IMR-90 (cell line): ENCODE measurements around the gene CFL2. TPM values are rescaled to one million over a fixed set of nuclear protein-coding genes. Genes with fewer than 3 reads are reported as not detected.

Source experiments
- ATAC-seq: fragments of 200-7000 bp; cut with Tn5 transposase; 2 replicates; pipeline ENCODE4 v1.9.1; 2020; ENCODE audit warnings: low read depth, mild to moderate bottlenecking, moderate library complexity
- BruUV-seq: library from RNA; stranded (reverse); fragments of 400-500 nt; replicated peaks from 2 replicates; lab custom pipeline; 2021; lab: Mats Ljungman, UMichigan
- CTCF ChIA-PET: fragments of 300-600 bp; formaldehyde crosslinking; extraction: SDS; loops from one replicate; lab custom pipeline; 2021; ENCODE audit warnings: antibody characterized with exemption; lab: Yijun Ruan, JAX
- POLR2A ChIA-PET: fragments of 300-600 bp; sonication (Branson Sonifier 250); formaldehyde crosslinking; loops from one replicate; lab custom pipeline; 2022; ENCODE audit warnings: antibody characterized with exemption; ENCODE audit not compliant: unreplicated experiment; lab: Charles Lee
- DNase-seq: peaks from one replicate; pipeline ENCODE4 v3.0.0; 2013
- H2AFZ ChIP-seq: replicated peaks from 2 replicates; pipeline ENCODE3; 2013; ENCODE audit warnings: low read length, mild to moderate bottlenecking; ENCODE audit not compliant: poor library complexity
- H2AK5ac ChIP-seq: 2 replicates; pipeline ENCODE4 v1.6.1; 2013; ENCODE audit warnings: low read depth, low read length, inconsistent platforms
- H2AK9ac ChIP-seq: replicated peaks from 2 replicates; pipeline ENCODE3; 2013; ENCODE audit warnings: mild to moderate bottlenecking, low read depth, low read length, moderate library complexity; ENCODE audit not compliant: poor library complexity
- H2BK120ac ChIP-seq: 2 replicates; pipeline ENCODE4 v1.6.1; 2013; ENCODE audit warnings: low read depth, low read length, inconsistent platforms
- H2BK15ac ChIP-seq: 3 replicates; pipeline ENCODE4 v1.6.1; 2013; ENCODE audit warnings: low read depth, low read length, inconsistent platforms
- H2BK20ac ChIP-seq: 2 replicates; pipeline ENCODE4 v1.6.1; 2013; ENCODE audit warnings: low read depth, mild to moderate bottlenecking, inconsistent platforms, low read length, moderate library complexity
- H2BK5ac ChIP-seq: 2 replicates; pipeline ENCODE4 v1.6.1; 2013; ENCODE audit warnings: mild to moderate bottlenecking, low read depth, low read length, inconsistent platforms; ENCODE audit not compliant: poor library complexity, severe bottlenecking
- H3K14ac ChIP-seq: replicated peaks from 2 replicates; pipeline ENCODE4 v1.6.1; 2013; ENCODE audit warnings: low read depth, low read length, inconsistent platforms
- H3K18ac ChIP-seq: 2 replicates; pipeline ENCODE4 v1.6.1; 2013; ENCODE audit warnings: low read depth, low read length, control low read depth
- H3K23ac ChIP-seq: 2 replicates; pipeline ENCODE4 v1.6.1; 2013; ENCODE audit warnings: low read depth, low read length, inconsistent platforms
- H3K27ac ChIP-seq: 2 replicates; pipeline ENCODE4 v1.5.1; 2013; ENCODE audit warnings: mild to moderate bottlenecking, control low read depth, low read length; ENCODE audit not compliant: insufficient read depth
- H3K27me3 ChIP-seq: 2 replicates; pipeline ENCODE4 v1.6.1; 2013; ENCODE audit warnings: low read length; ENCODE audit not compliant: control insufficient read depth, insufficient read depth
- H3K36me3 ChIP-seq: 2 replicates; pipeline ENCODE4 v1.6.1; 2013; ENCODE audit warnings: low read length, mixed read lengths; ENCODE audit not compliant: control insufficient read depth, insufficient read depth
- H3K4ac ChIP-seq: 2 replicates; pipeline ENCODE4 v1.6.1; 2013; ENCODE audit warnings: low read depth, low read length, inconsistent platforms
- H3K4me1 ChIP-seq: 2 replicates; pipeline ENCODE4 v1.6.1; 2013; ENCODE audit warnings: low read length, mixed read lengths; ENCODE audit not compliant: control insufficient read depth, insufficient read depth
- H3K4me2 ChIP-seq: 2 replicates; pipeline ENCODE4 v1.6.1; 2013; ENCODE audit warnings: low read depth, mild to moderate bottlenecking, control low read depth, low read length, moderate library complexity
- H3K4me3 ChIP-seq: 2 replicates; pipeline ENCODE4 v1.5.1; 2013; ENCODE audit warnings: low read depth, mild to moderate bottlenecking, control low read depth, low read length, moderate library complexity; ENCODE audit not compliant: insufficient read depth
- H3K56ac ChIP-seq: 2 replicates; pipeline ENCODE4 v1.6.1; 2013; ENCODE audit warnings: low read length, inconsistent platforms; ENCODE audit not compliant: insufficient read depth; ENCODE audit errors: extremely low read depth
- H3K79me1 ChIP-seq, 2 experiments: 2 replicates each; pipeline ENCODE4 v1.6.1; 2013; ENCODE audit warnings: low read length in 2 of 2, inconsistent platforms in 1 of 2, low read depth in 1 of 2
- H3K9ac ChIP-seq: 2 replicates; pipeline ENCODE4 v1.6.1; 2013; ENCODE audit warnings: low read depth, low read length, control low read depth
- H3K9me1 ChIP-seq: 2 replicates; pipeline ENCODE4 v1.6.1; 2013; ENCODE audit warnings: low read length, inconsistent platforms; ENCODE audit not compliant: insufficient read depth
- H3K9me3 ChIP-seq: 2 replicates; pipeline ENCODE4 v1.6.1; 2013; ENCODE audit warnings: low read length; ENCODE audit not compliant: control insufficient read depth, insufficient read depth
- H4K20me1 ChIP-seq: 2 replicates; pipeline ENCODE4 v1.6.1; 2013; ENCODE audit warnings: low read length, inconsistent platforms; ENCODE audit not compliant: insufficient read depth
- H4K5ac ChIP-seq: 2 replicates; pipeline ENCODE4 v1.6.1; 2013; ENCODE audit warnings: mild to moderate bottlenecking, low read depth, low read length, control low read depth
- H4K8ac ChIP-seq, 2 experiments: 2 replicates each; pipeline ENCODE4 v1.6.1; 2013; ENCODE audit warnings: low read depth in 2 of 2, low read length in 2 of 2, control low read depth in 1 of 2, inconsistent platforms in 1 of 2
- H4K91ac ChIP-seq: 2 replicates; pipeline ENCODE4 v1.6.1; 2013; ENCODE audit warnings: low read depth, low read length, inconsistent platforms; ENCODE audit not compliant: insufficient read depth
- BHLHE40 ChIP-seq: fragments of 150-350 bp; IDR thresholded peaks from 2 replicates; pipeline ENCODE4 v1.6.1; 2016; ENCODE audit warnings: mild to moderate bottlenecking, low read depth, low read length
- CEBPB ChIP-seq: IDR thresholded peaks from 2 replicates; pipeline ENCODE4 v1.6.1; 2012; ENCODE audit warnings: low read depth, low read length, improper control_type of control experiment
- CHD1 ChIP-seq: IDR thresholded peaks from 2 replicates; pipeline ENCODE4 v1.6.1; 2012; ENCODE audit warnings: low read depth, low read length, improper control_type of control experiment
- CTCF ChIP-seq: conservative IDR thresholded peaks from 2 replicates; pipeline ENCODE4 v1.5.1; 2012; ENCODE audit warnings: mild to moderate bottlenecking, low read depth, low read length, improper control_type of control experiment
- ELK1 ChIP-seq: fragments of 150-350 bp; IDR thresholded peaks from 2 replicates; pipeline ENCODE4 v1.6.1; 2016; ENCODE audit warnings: low read depth, mild to moderate bottlenecking, low read length, moderate library complexity, borderline replicate concordance
- FOS ChIP-seq: fragments of 150-350 bp; IDR thresholded peaks from 2 replicates; pipeline ENCODE4 v1.6.1; 2016; ENCODE audit warnings: low read depth, low read length
- MAFK ChIP-seq: IDR thresholded peaks from 2 replicates; pipeline ENCODE4 v1.6.1; 2012; ENCODE audit warnings: low read depth, low read length, improper control_type of control experiment
- MAZ ChIP-seq: IDR thresholded peaks from 2 replicates; pipeline ENCODE4 v1.6.1; 2012; ENCODE audit warnings: low read depth, mild to moderate bottlenecking, low read length, improper control_type of control experiment, moderate library complexity, borderline replicate concordance
- MXI1 ChIP-seq: IDR thresholded peaks from 2 replicates; pipeline ENCODE4 v1.6.1; 2012; ENCODE audit warnings: low read depth, mild to moderate bottlenecking, low read length, moderate library complexity, borderline replicate concordance
- NFE2L2 ChIP-seq: fragments of 150-350 bp; IDR thresholded peaks from 2 replicates; pipeline ENCODE4 v1.6.1; 2016; ENCODE audit warnings: low read depth, mild to moderate bottlenecking, low read length
- POLR2A ChIP-seq: IDR thresholded peaks from 2 replicates; pipeline ENCODE4 v1.6.1; 2012; ENCODE audit warnings: mild to moderate bottlenecking, low read depth, low read length
- RAD21 ChIP-seq: IDR thresholded peaks from 2 replicates; pipeline ENCODE4 v1.6.1; 2012; ENCODE audit warnings: low read length, improper control_type of control experiment
- RCOR1 ChIP-seq: IDR thresholded peaks from 2 replicates; pipeline ENCODE4 v1.6.1; 2012; ENCODE audit warnings: mild to moderate bottlenecking, low read length, improper control_type of control experiment; ENCODE audit not compliant: insufficient replicate concordance
- RFX5 ChIP-seq: IDR thresholded peaks from 2 replicates; pipeline ENCODE4 v1.8.0; 2012; ENCODE audit warnings: low read depth, mild to moderate bottlenecking, low read length, moderate library complexity
- SMC3 ChIP-seq: fragments of 150-350 bp; IDR thresholded peaks from 2 replicates; pipeline ENCODE4 v1.6.1; 2016; ENCODE audit warnings: low read depth, mild to moderate bottlenecking, antibody characterized with exemption, low read length, moderate library complexity
- WGBS, 2 experiments: methylation state at CpG; one replicate each; pipeline versions ENCODE4 v1.1.5 to v1.1.7; 2013; ENCODE audit warnings: missing lambda C conversion rate in 2 of 2; ENCODE audit not compliant: insufficient read length in 1 of 2; ENCODE audit errors: extremely low coverage in 2 of 2; 5-methylcytosine and 5-hydroxymethylcytosine counted together
- dilution Hi-C: fragments of 300-500 bp; cut with HindIII; formaldehyde crosslinking; loops from one replicate; pipeline ENCODE4 v1.14.3; 2018; ENCODE audit warnings: low sequenced_read_pairs; ENCODE audit not compliant: unreplicated experiment
- in situ Hi-C: fragments of 300-500 bp; cut with MboI; formaldehyde crosslinking; loops from 3 replicates; pipeline ENCODE4 v1.14.3; 2019; ENCODE audit warnings: low sequenced_read_pairs, inconsistent platforms, mixed read lengths
- intact Hi-C: fragments of 100-400 bp; cut with micrococcal nuclease; formaldehyde crosslinking; loops from 2 replicates; pipeline ENCODE4 v1.10.0; 2022
- polyA plus RNA-seq, 3 experiments: library from polyadenylated mRNA; depleted of rRNA; stranded (reverse); fragments of >200 nt; gene quantifications; 2 replicates each; pipeline ENCODE4 v1.2.3, GENCODE V29; 2012; ENCODE audit warnings: low replicate concordance in 1 of 3
- total RNA-seq: library from RNA; depleted of rRNA; stranded (reverse); fragments of >200 nt; gene quantifications from 2 replicates; pipeline ENCODE4 v1.2.3, GENCODE V29; 2012
- TF ChIP-seq, protein P1 (sequence below): fragments of 150-350 bp; IDR thresholded peaks from 2 replicates; pipeline ENCODE4 v1.6.1; 2017; ENCODE audit warnings: mild to moderate bottlenecking, antibody characterized with exemption, low read length, low read depth

Gene CFL2
- total and polyA plus RNA-seq, 2 of the 4 experiments (the other 2 are of a cell fraction) = 106 to 151 TPM

GRCh38 chr14:34662561-34663088 is 51.8 kb downstream of the CFL2 start:
- no peaks in the 10 kb centered on the region for H4K20me1 ChIP-seq
- no peak overlapping the region for H3K56ac ChIP-seq
- no peak overlapping the region for H3K18ac ChIP-seq
- H2BK15ac ChIP-seq = no peak overlapping the region
- no peak overlapping the region for H3K4ac ChIP-seq
- no peak overlapping the region for H3K27ac ChIP-seq
- intact Hi-C loops (no loop called here), in situ Hi-C loops (loop anchor here (25.0 kb wide), 1 partner anchor 750 kb away; the partner anchor contains the start of gene NFKBIA), dilution Hi-C loops (no loop called here)
- H3K23ac ChIP-seq = no peak overlapping the region
- peaks cover 10% of the 10 kb centered on the region; the same call in 1 of the 2 replicates for H3K9me1 ChIP-seq
- TF ChIP-seq ELK1 = no peak
- TF ChIP-seq POLR2A = no peak
- TF ChIP-seq NFE2L2 = no peak
- no peak for TF ChIP-seq MXI1
- TF ChIP-seq CTCF = no peak
- TF ChIP-seq MAFK = no peak
- no peak for TF ChIP-seq CEBPB
- TF ChIP-seq RCOR1 = no peak
- no peak for TF ChIP-seq BHLHE40
- no peak for TF ChIP-seq CHD1
- TF ChIP-seq RFX5 = no peak
- TF ChIP-seq RAD21 = no peak
- TF ChIP-seq SMC3 = no peak
- TF ChIP-seq MAZ = no peak
- no peak for TF ChIP-seq FOS
- TF ChIP-seq, protein P1, sequence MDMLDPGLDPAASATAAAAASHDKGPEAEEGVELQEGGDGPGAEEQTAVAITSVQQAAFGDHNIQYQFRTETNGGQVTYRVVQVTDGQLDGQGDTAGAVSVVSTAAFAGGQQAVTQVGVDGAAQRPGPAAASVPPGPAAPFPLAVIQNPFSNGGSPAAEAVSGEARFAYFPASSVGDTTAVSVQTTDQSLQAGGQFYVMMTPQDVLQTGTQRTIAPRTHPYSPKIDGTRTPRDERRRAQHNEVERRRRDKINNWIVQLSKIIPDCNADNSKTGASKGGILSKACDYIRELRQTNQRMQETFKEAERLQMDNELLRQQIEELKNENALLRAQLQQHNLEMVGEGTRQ = no peak
- H2AFZ ChIP-seq = no peak overlapping the region
- H3K36me3 ChIP-seq = no peaks in the 10 kb centered on the region
- no peak overlapping the region for H2BK120ac ChIP-seq
- no peak overlapping the region for H4K5ac ChIP-seq
- no peak overlapping the region for H2AK5ac ChIP-seq
- CTCF ChIA-PET = interaction anchor here (0.9 kb wide), 1 partner anchor 32 kb away, joined by 4 read pairs; no protein-coding TSS in a partner anchor
- no peak overlapping the region for H3K4me3 ChIP-seq
- DNase-seq (no peak), ATAC-seq (no peak)
- no peak overlapping the region for H3K14ac ChIP-seq
- no peak overlapping the region for H3K9ac ChIP-seq
- no peak overlapping the region for H2AK9ac ChIP-seq
- 100% methylated on average over 1 of the region's 4 CpGs; no CpG with 5 or more reads in 1 of the 2 experiments for WGBS, 2 experiments
- H2BK20ac ChIP-seq = no peak overlapping the region
- no peaks in the 10 kb centered on the region for H3K9me3 ChIP-seq
- H2BK5ac ChIP-seq = no peak overlapping the region
- 0 out of 4 replicates have a peak, but pooled peaks cover 0 to 6% of the 10 kb centered on the region in 2 experiments for H3K79me1 ChIP-seq
- no peak overlapping the region for H4K91ac ChIP-seq
- H3K4me1 ChIP-seq = 0 out of 2 replicates have a peak, but pooled peaks cover 3% of the 10 kb centered on the region
- H4K8ac ChIP-seq = no peak overlapping the region
- H3K4me2 ChIP-seq = no peak overlapping the region
- no peaks in the 10 kb centered on the region for H3K27me3 ChIP-seq
- POLR2A ChIA-PET = interaction anchor here (0.7 to 1.1 kb wide), 2 partner anchors 46 to 53 kb away, joined by 3 to 8 read pairs; no protein-coding TSS in a partner anchor
- no TSS peak for BruUV-seq
